Daoy (cell line): ENCODE data around the gene PRKCI. TPM values are rescaled to one million over a fixed set of nuclear protein-coding genes. Genes with fewer than 3 reads are reported as not detected.
"Not testable (repeated sequence)": the region's sequence is repeated elsewhere in the genome, so short reads cannot be mapped to it uniquely, and the experiment has no call there.

Experiments
- DNase-seq: peaks from one replicate; pipeline ENCODE4 v3.0.0-alpha.2; 2015; ENCODE audit warnings: low read depth
- total RNA-seq: library from RNA; depleted of rRNA; stranded (reverse); fragments of >200 nt; shearing (Covaris generic); gene quantifications from 2 replicates; pipeline ENCODE4 v1.2.3, GENCODE V29; 2014; rRNA removed

Gene PRKCI
- total RNA-seq, 1 experiment from 2014 or later, result 38.5 TPM

GRCh38 chr3:170342273-170342672 lies 120.0 kb downstream of the PRKCI start:
- not testable (repeated sequence) for DNase-seq

- not testable (repeated sequence) for DNase-seq
Observed at GRCh38 chr3:170343859-170344258, 121.6 kb downstream of the PRKCI start.

GRCh38 chr3:170344971-170345370 lies 122.7 kb downstream of the PRKCI start:
- no peak for DNase-seq

- peak; percentile 60 for DNase-seq
Observed at GRCh38 chr3:170346481-170347392, 124.5 kb downstream of the PRKCI start.

- no peak for DNase-seq
Observed at GRCh38 chr3:170350515-170351413, 128.5 kb downstream of the PRKCI start.

GRCh38 chr3:170352936-170353335 lies 130.7 kb downstream of the PRKCI start:
- no peak for DNase-seq

- DNase-seq, result no peak
Observed at GRCh38 chr3:170353485-170353884, 131.3 kb downstream of the PRKCI start.

- DNase-seq, result no peak
Observed at GRCh38 chr3:170354760-170355159, 132.5 kb downstream of the PRKCI start.

Other genes starting within 250 kb of the PRKCI start
- gene GPR160, start 184.4 kb upstream of the PRKCI start, total RNA-seq, result 5.8 and 6.3 TPM in 2 replicates
- gene PHC3, start 40.7 kb upstream of the PRKCI start, total RNA-seq, result 9.8 and 17.0 TPM in 2 replicates
- gene SKIL, start 135.3 kb downstream of the PRKCI start, total RNA-seq, result 34.4 and 39.9 TPM in 2 replicates
- gene CLDN11, start 196.4 kb downstream of the PRKCI start, total RNA-seq, result 14.9 and 15.8 TPM in 2 replicates